ENCODE measurements around the gene POLR2L.

The POLR2L gene

DNA sequence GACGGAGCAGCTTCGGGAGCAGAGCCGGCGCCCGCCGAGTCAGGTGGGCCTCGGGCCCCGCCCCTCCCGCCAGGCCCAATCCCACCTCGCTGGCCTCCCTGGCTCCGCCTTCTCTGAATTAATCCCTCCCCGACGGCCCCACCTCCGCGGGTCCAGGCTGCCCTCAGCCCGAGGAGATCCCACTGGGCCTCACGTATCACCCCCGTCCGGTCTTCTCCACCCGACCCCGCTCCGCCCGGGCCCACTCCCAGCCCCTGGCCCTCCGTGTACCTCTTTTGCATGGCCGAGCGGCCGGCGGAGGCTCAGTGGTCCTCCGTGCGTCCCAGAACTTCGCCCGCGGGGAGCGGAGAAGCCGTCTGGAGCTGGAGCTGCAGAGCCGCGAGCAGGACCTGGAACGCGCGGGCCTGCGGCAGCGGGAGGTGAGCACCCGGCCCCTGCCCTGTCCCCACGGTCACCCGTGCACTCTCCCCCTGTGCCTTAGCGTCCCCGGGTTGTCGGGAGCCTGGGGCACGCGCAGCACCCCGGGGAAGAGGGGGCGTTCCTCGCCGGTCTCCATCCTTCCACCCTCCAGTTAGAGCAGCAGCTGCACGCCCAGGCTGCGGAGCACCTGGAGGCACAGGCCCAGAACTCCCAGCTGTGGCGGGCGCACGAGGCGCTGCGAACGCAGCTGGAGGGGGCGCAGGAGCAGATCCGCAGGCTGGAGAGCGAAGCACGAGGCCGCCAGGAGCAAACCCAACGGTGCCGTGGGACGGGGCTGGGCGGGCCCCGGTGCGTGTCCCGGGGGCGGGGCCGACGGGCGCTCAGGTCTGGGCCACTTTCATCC lies 11.8 kb downstream of the POLR2L start:
- no peak for TF ChIP-seq SIN3A (IDR thresholded peaks at IDR 0.05; ENCODE audit: borderline replicate concordance, insufficient read depth, low read length)
- TF ChIP-seq, protein P1, sequence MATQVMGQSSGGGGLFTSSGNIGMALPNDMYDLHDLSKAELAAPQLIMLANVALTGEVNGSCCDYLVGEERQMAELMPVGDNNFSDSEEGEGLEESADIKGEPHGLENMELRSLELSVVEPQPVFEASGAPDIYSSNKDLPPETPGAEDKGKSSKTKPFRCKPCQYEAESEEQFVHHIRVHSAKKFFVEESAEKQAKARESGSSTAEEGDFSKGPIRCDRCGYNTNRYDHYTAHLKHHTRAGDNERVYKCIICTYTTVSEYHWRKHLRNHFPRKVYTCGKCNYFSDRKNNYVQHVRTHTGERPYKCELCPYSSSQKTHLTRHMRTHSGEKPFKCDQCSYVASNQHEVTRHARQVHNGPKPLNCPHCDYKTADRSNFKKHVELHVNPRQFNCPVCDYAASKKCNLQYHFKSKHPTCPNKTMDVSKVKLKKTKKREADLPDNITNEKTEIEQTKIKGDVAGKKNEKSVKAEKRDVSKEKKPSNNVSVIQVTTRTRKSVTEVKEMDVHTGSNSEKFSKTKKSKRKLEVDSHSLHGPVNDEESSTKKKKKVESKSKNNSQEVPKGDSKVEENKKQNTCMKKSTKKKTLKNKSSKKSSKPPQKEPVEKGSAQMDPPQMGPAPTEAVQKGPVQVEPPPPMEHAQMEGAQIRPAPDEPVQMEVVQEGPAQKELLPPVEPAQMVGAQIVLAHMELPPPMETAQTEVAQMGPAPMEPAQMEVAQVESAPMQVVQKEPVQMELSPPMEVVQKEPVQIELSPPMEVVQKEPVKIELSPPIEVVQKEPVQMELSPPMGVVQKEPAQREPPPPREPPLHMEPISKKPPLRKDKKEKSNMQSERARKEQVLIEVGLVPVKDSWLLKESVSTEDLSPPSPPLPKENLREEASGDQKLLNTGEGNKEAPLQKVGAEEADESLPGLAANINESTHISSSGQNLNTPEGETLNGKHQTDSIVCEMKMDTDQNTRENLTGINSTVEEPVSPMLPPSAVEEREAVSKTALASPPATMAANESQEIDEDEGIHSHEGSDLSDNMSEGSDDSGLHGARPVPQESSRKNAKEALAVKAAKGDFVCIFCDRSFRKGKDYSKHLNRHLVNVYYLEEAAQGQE (IDR thresholded peaks at IDR 0.05; ENCODE audit: insufficient read depth in 1 of 2, low read depth in 2 of 2, low read length in 2 of 2), result no peak
- TF ChIP-seq POLR2AphosphoS5 (IDR thresholded peaks at IDR 0.05; ENCODE audit: low read depth, low read length), result no peak
- no peak for TF ChIP-seq FOXP2 (optimal IDR thresholded peaks at IDR 0.05; ENCODE audit: borderline replicate concordance, extremely low read depth, extremely low read length, insufficient read depth)
- TF ChIP-seq TAF1 (IDR thresholded peaks at IDR 0.05; ENCODE audit: borderline replicate concordance, insufficient read depth, low read length), result no peak

DNA sequence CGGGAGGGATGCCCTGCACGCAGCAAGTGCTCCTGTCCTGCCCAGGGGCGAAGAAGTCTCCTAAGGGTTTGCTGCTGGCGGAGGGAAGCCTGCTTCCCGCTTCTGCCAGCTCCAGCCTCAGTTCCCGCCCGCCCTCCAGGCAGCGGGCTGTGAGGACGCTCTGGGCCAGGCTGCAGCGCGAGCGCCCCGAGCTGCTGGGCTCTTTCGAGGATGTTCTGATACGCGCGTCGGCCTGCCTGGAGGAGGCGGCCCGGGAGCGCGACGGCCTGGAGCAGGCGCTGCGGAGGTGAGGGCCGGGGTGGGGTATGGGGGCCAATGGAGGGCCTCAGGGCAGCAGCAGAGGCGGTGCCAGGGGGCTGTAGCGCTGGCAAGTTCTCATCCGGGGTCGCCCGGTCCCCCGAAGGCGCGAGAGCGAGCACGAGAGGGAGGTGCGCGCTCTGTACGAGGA lies 12.5 kb downstream of the POLR2L start:
- TF ChIP-seq, protein P1 (IDR thresholded peaks at IDR 0.05; ENCODE audit: insufficient read depth in 1 of 2, low read depth in 2 of 2, low read length in 2 of 2), result no peak
- TF ChIP-seq SIN3A (IDR thresholded peaks at IDR 0.05; ENCODE audit: borderline replicate concordance, insufficient read depth, low read length) (no peak), POLR2AphosphoS5 (IDR thresholded peaks at IDR 0.05; ENCODE audit: low read depth, low read length) (no peak)

DNA sequence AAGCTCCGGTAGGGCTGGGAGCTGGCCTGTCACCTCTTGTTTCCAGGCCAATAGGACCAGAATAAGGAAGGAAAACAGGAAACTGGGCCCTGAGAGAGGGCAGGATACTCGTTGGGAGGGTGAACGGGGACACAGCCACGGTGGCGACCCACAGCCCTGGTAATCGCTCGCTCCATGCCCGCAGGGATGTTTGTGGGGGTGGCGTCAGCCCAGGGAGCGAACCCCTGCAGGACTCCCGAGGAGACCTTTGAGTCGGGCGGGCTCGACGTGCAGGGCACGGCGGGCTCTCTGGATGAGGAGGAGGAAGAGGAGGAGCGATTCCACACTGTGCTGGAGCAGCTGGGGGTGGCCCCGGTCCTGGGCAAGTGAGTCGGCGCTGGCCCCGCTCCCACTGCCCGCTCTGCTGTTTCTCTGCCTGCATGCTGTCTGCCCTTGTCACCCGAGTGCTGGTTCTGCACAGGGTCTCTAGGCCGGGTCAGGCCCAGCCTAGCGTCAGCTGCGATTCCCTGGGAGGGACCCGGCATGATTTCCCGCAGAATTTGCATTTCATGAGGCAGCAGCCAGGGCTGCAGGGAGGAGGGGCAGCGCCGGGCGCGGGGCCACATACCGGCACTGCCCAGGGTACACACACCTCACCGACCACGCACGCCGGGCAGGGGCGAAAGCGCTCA lies 13.0 kb downstream of the POLR2L start:
- TF ChIP-seq SIN3A (IDR thresholded peaks at IDR 0.05; ENCODE audit: borderline replicate concordance, insufficient read depth, low read length), result peak; percentile 76; the same call in 1 of the 2 replicates
- no peak for TF ChIP-seq FOXP2 (optimal IDR thresholded peaks at IDR 0.05; ENCODE audit: borderline replicate concordance, extremely low read depth, extremely low read length, insufficient read depth)
- TF ChIP-seq POLR2AphosphoS5 (IDR thresholded peaks at IDR 0.05; ENCODE audit: low read depth, low read length), result peak; percentile 66; the same call in 1 of the 2 replicates
- peak; percentile 61; the same call in 1 of the 2 replicates for TF ChIP-seq TAF1 (IDR thresholded peaks at IDR 0.05; ENCODE audit: borderline replicate concordance, insufficient read depth, low read length)
- TF ChIP-seq, protein P1 (IDR thresholded peaks at IDR 0.05; ENCODE audit: insufficient read depth in 1 of 2, low read depth in 2 of 2, low read length in 2 of 2), result peak in 1 of 2 experiments; percentile 40; a peak in 1 of 4 replicates

DNA sequence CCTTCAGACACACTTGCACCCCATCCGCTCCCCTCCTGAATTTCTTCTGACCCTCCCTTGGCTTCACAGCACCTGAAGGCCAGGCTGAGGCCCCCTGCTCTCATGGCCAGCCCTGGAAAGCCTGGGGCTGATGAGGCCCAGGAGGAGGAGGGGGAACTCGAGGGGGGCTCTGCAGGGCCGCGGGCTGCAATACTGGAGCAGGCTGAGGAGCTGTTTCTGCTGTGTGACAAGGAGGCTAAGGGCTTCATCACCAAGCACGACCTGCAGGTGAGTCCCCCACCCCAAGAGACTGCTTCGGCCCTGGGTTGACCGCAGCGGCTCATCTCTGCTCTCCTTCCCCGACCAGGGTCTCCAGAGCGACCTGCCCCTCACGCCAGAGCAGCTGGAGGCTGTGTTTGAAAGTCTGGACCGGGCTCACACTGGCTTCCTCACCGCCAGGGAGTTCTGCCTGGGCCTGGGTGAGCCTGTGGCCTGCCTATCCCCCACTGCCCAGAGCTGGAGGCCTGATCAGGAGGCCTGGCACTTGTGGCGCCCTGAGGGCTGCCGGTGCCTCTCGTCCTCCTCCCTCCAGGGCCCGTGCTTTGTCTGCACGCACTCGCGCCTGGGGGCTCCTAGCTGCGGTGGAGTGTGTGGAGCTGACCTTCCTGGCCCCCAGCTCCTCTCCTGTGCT lies 13.7 kb downstream of the POLR2L start:
- TF ChIP-seq SIN3A (IDR thresholded peaks at IDR 0.05; ENCODE audit: borderline replicate concordance, insufficient read depth, low read length) (no peak), POLR2AphosphoS5 (IDR thresholded peaks at IDR 0.05; ENCODE audit: low read depth, low read length) (no peak), TAF1 (IDR thresholded peaks at IDR 0.05; ENCODE audit: borderline replicate concordance, insufficient read depth, low read length) (no peak), FOXP2 (optimal IDR thresholded peaks at IDR 0.05; ENCODE audit: borderline replicate concordance, extremely low read depth, extremely low read length, insufficient read depth) (no peak)
- TF ChIP-seq, protein P1 (IDR thresholded peaks at IDR 0.05; ENCODE audit: insufficient read depth in 1 of 2, low read depth in 2 of 2, low read length in 2 of 2), result no peak
